HCT116 (cell line): ENCODE data around the gene ACP7. TPM values are rescaled to one million over a fixed set of nuclear protein-coding genes. Genes with fewer than 3 reads are reported as not detected.

Experiments used
- ATAC-seq: fragments of 200-7000 bp; cut with Tn5 transposase; 2 replicates; pipeline ENCODE4 v1.9.1; 2020; ENCODE audit warnings: mild to moderate bottlenecking, moderate library complexity
- BruUV-seq: library from RNA; stranded (reverse); fragments of 400-500 nt; replicated peaks from 2 replicates; lab custom pipeline; 2021; lab: Mats Ljungman, UMichigan
- CTCF ChIA-PET: fragments of 300-600 bp; sonication (Branson Sonifier 250); formaldehyde crosslinking; loops from one replicate; lab custom pipeline; 2021; ENCODE audit warnings: antibody characterized with exemption; lab: Charles Lee
- POLR2A ChIA-PET: fragments of 300-600, 350-600 bp; sonication (Branson Sonifier 250); formaldehyde crosslinking; loops from one replicate; lab custom pipeline; 2021; ENCODE audit warnings: antibody characterized with exemption; lab: Charles Lee
- RAD21 ChIA-PET, 2 experiments: fragments of 300-600 bp; sonication (Branson Sonifier 250); formaldehyde crosslinking; loops; one replicate each; lab custom pipeline; 2023; ENCODE audit warnings: low total read pairs in 2 of 2; ENCODE audit not compliant: uncharacterized antibody in 2 of 2, unreplicated experiment in 2 of 2, low non-redundant PET in 1 of 2; lab: Charles Lee
- DNase-seq: peaks from one replicate; pipeline ENCODE4 v3.0.0-alpha.2; 2010; ENCODE audit warnings: low read depth, low spot score
- H2AFZ ChIP-seq: fragments of 200-600 bp; shearing (Covaris generic), sonication (generic); 2 replicates; pipeline ENCODE4 v1.6.1; 2017; ENCODE audit warnings: low read depth, mixed run types, mixed read lengths, antibody characterized with exemption, low read length; ENCODE audit not compliant: poor library complexity, severe bottlenecking
- H3K27ac ChIP-seq: 2 replicates; pipeline ENCODE4 v1.5.1; 2012; ENCODE audit warnings: low read depth, low read length
- H3K27me3 ChIP-seq: fragments of 200-600 bp; sonication (generic); 2 replicates; pipeline ENCODE4 v1.6.1; 2016; ENCODE audit warnings: mixed run types, low read length, mixed read lengths; ENCODE audit not compliant: insufficient read depth
- H3K36me3 ChIP-seq, 2 experiments: fragments of 200-500 bp in 1 of 2; fragments of 200-600 bp in 1 of 2; sonication (Bioruptor generic) in 1 of 2; sonication (generic) in 1 of 2; 2 replicates each; pipeline versions ENCODE4 v1.5.1 to v1.6.1; 2014 to 2016; ENCODE audit warnings: low read length in 2 of 2, inconsistent platforms in 1 of 2, mixed read lengths in 1 of 2, mixed run types in 1 of 2; ENCODE audit not compliant: insufficient read depth in 2 of 2, control insufficient read depth in 1 of 2
- H3K4me1 ChIP-seq, 2 experiments: fragments of 200-600 bp in 1 of 2; sonication (generic) in 1 of 2; 2 replicates each; pipeline versions ENCODE4 v1.5.1 to v1.6.1; 2012 to 2017; ENCODE audit warnings: low read length in 2 of 2, inconsistent platforms in 1 of 2, mild to moderate bottlenecking in 1 of 2, mixed read lengths in 1 of 2, mixed run types in 1 of 2, moderate library complexity in 1 of 2; ENCODE audit not compliant: insufficient read depth in 2 of 2, control insufficient read depth in 1 of 2
- H3K4me2 ChIP-seq: fragments of 200-600 bp; sonication (generic); 2 replicates; pipeline ENCODE4 v1.6.1; 2017; ENCODE audit warnings: mixed run types, low read length, mixed read lengths
- H3K4me3 ChIP-seq, 2 experiments: fragments of 200-600 bp in 1 of 2; sonication (generic) in 1 of 2; replicated peaks in 1 of 2; 2 replicates each; pipeline ENCODE4 v1.5.1; 2011 to 2016; ENCODE audit warnings: low read length in 2 of 2, control low read depth in 1 of 2, low read depth in 1 of 2, mild to moderate bottlenecking in 1 of 2, mixed read lengths in 1 of 2, mixed run types in 1 of 2
- H3K79me2 ChIP-seq: fragments of 200-600 bp; sonication (generic); 2 replicates; pipeline ENCODE4 v1.6.1; 2017; ENCODE audit warnings: mild to moderate bottlenecking, mixed run types, low read length, moderate library complexity, mixed read lengths; ENCODE audit not compliant: insufficient read depth
- H3K9ac ChIP-seq: fragments of 200-600 bp; sonication (generic); 2 replicates; pipeline ENCODE4 v1.6.1; 2016; ENCODE audit warnings: low read length, mixed read lengths
- H3K9me2 ChIP-seq: fragments of 200-600 bp; sonication (generic), shearing (Covaris generic); 2 replicates; pipeline ENCODE4 v1.6.1; 2017; ENCODE audit warnings: mixed run types, mild to moderate bottlenecking, moderate library complexity; ENCODE audit not compliant: insufficient read depth
- H3K9me3 ChIP-seq, 2 experiments: fragments of 200-500 bp in 1 of 2; fragments of 200-600 bp in 1 of 2; sonication (Bioruptor generic) in 1 of 2; sonication (generic) in 1 of 2; 2 replicates each; pipeline ENCODE4 v1.6.1; 2014 to 2017; ENCODE audit warnings: low read length in 2 of 2, mixed read lengths in 2 of 2, inconsistent platforms in 1 of 2, low read depth in 1 of 2, mild to moderate bottlenecking in 1 of 2, mixed run types in 1 of 2, moderate library complexity in 1 of 2; ENCODE audit not compliant: control insufficient read depth in 1 of 2, insufficient read depth in 1 of 2
- H4K20me1 ChIP-seq: fragments of 200-600 bp; sonication (generic), shearing (Covaris generic); 2 replicates; pipeline ENCODE4 v1.6.1; 2017; ENCODE audit warnings: mixed run types, mild to moderate bottlenecking, moderate library complexity; ENCODE audit not compliant: insufficient read depth
- CEBPB ChIP-seq: IDR thresholded peaks from 2 replicates; pipeline ENCODE4 v1.6.1; 2012; ENCODE audit warnings: low read depth
- EGR1 ChIP-seq: IDR thresholded peaks from 2 replicates; pipeline ENCODE4 v1.6.1; 2012; ENCODE audit warnings: low read depth
- ELF1 ChIP-seq: IDR thresholded peaks from 2 replicates; pipeline ENCODE4 v1.6.1; 2012; ENCODE audit warnings: low read depth, borderline replicate concordance
- EZH2 ChIP-seq: fragments of 200-600 bp; sonication (generic); IDR thresholded peaks from 2 replicates; pipeline ENCODE4 v1.6.1; 2017; ENCODE audit warnings: antibody characterized with exemption, mixed run types
- EZH2phosphoT487 ChIP-seq: fragments of 200-600 bp; IDR thresholded peaks from 2 replicates; pipeline ENCODE4 v1.6.1; 2018; ENCODE audit warnings: antibody characterized with exemption, borderline replicate concordance
- FOSL1 ChIP-seq: IDR thresholded peaks from 2 replicates; pipeline ENCODE4 v1.6.1; 2012; ENCODE audit warnings: low read depth
- POLR2A ChIP-seq: IDR thresholded peaks from 2 replicates; pipeline ENCODE4 v1.7.0; 2011; ENCODE audit warnings: borderline replicate concordance; ENCODE audit not compliant: insufficient read depth, insufficient read length; ENCODE audit errors: extremely low read depth
- POLR2AphosphoS5 ChIP-seq: IDR thresholded peaks from 2 replicates; pipeline ENCODE4 v1.6.1; 2011; ENCODE audit warnings: mild to moderate bottlenecking, low read depth, low read length, moderate library complexity
- RAD21 ChIP-seq: IDR thresholded peaks from 2 replicates; pipeline ENCODE4 v1.6.1; 2012; ENCODE audit warnings: low read depth, mild to moderate bottlenecking
- SIN3A ChIP-seq: IDR thresholded peaks from 2 replicates; pipeline ENCODE4 v1.6.1; 2012; ENCODE audit warnings: low read depth
- SP1 ChIP-seq: IDR thresholded peaks from 2 replicates; pipeline ENCODE4 v1.6.1; 2012; ENCODE audit warnings: low read depth
- SRF ChIP-seq: IDR thresholded peaks from 2 replicates; pipeline ENCODE4 v1.6.1; 2012; ENCODE audit warnings: low read depth
- TCF7L2 ChIP-seq: IDR thresholded peaks from 2 replicates; pipeline ENCODE4 v1.7.0; 2011; ENCODE audit warnings: borderline replicate concordance, inconsistent platforms; ENCODE audit not compliant: insufficient read depth, insufficient read length; ENCODE audit errors: extremely low read depth
- YY1 ChIP-seq: IDR thresholded peaks from 2 replicates; pipeline ENCODE4 v1.6.1; 2011; ENCODE audit warnings: low read length, low read depth, moderate library complexity, mild to moderate bottlenecking; ENCODE audit not compliant: insufficient replicate concordance; ENCODE audit errors: extremely low read depth
- ZFX ChIP-seq: fragments of 450-650 bp; IDR thresholded peaks from 2 replicates; pipeline ENCODE4 v1.6.1; 2017
- ZNF274 ChIP-seq: fragments of 200-500 bp; sonication (Bioruptor generic); IDR thresholded peaks from 2 replicates; pipeline ENCODE4 v1.6.1; 2014; ENCODE audit warnings: mild to moderate bottlenecking, low read depth, low read length, inconsistent platforms
- intact Hi-C: fragments of 100-400 bp; cut with micrococcal nuclease; formaldehyde crosslinking; loops from 2 replicates; pipeline ENCODE4 v1.10.0; 2022
- total RNA-seq: library from RNA; stranded (reverse); gene quantifications from one replicate; pipeline ENCODE4 v1.2.1, GENCODE V29; 2021; ENCODE audit not compliant: unreplicated experiment
- TF ChIP-seq, protein P1 (sequence below): IDR thresholded peaks from 2 replicates; pipeline ENCODE4 v1.6.1; 2012
- TF ChIP-seq, protein P2 (sequence below), 3 experiments: fragments of 200-600 bp in 1 of 3; sonication (generic) in 1 of 3; IDR thresholded peaks in 2 of 3; conservative IDR thresholded peaks in 1 of 3; 2 replicates each; pipeline ENCODE4 v1.5.1; 2012 to 2017; ENCODE audit warnings: low read depth in 2 of 3, low read length in 2 of 3, antibody characterized with exemption in 1 of 3, borderline replicate concordance in 1 of 3, control low read depth in 1 of 3, mild to moderate bottlenecking in 1 of 3, mixed read lengths in 1 of 3, mixed run types in 1 of 3, moderate library complexity in 1 of 3; ENCODE audit not compliant: insufficient read depth in 1 of 3
- TF ChIP-seq, protein P3 (sequence below): IDR thresholded peaks from 2 replicates; pipeline ENCODE4 v1.6.1; 2011; ENCODE audit warnings: mild to moderate bottlenecking, low read length, moderate library complexity; ENCODE audit not compliant: insufficient replicate concordance; ENCODE audit errors: extremely low read depth

The ACP7 gene
- total RNA-seq, 1 experiment from 2014 or later = 4.7 TPM

DNA sequence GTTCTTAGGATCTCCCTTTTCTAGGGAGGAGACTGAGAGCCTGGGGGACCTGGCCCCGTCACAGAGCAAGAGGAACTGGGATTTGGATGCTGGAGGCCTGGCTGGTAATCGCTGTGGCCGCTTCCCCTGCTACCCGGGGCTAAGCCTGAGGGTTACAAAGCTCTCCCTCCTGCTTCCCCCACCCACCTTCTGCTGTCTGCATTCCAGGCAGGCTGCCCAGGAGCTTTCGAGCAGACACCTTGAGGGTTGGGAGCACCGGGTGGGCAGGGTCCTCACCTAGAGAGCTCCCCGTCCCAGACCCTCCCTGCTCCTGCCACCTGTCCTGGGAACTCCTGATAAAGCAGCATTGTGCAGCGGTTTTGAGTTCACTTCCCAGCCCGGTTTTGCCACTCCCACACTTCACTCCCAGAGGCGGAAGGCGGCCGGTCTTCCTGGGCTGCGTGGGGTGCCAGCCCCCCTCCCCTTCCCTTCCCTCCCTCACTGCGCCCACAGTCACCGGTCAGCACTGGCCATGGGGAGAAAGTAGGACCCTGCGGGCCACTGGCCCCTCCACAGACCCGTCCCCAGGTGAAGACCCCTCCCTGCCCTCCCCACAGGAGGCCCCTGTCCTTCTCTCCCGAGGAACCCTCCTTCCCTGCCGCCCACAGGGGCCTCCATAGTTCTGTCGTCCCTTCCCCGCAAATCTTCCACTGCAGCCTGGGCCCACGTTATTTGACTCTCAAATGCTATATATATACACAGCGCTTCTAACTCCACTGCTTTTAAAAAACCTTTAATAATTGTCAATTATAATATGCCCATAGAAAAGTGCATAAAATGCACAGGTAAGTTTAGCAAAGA, 49.5 kb downstream of the ACP7 start:
- no peaks in the 10 kb centered on the region for H3K27me3 ChIP-seq
- no peaks in the 10 kb centered on the region for H4K20me1 ChIP-seq
- no peak for ATAC-seq
- intact Hi-C loops = no loop called here
- no peak overlapping the region for H3K9ac ChIP-seq
- no peak overlapping the region for H2AFZ ChIP-seq
- H3K9me2 ChIP-seq = no peaks in the 10 kb centered on the region
- ChIA-PET CTCF (interaction anchor here (1.0 kb wide), 1 partner anchor 21 kb away, joined by 5 read pairs; no protein-coding TSS in a partner anchor), POLR2A (interaction anchor here (1.1 kb wide), 1 partner anchor 20 kb away, joined by 4 read pairs; no protein-coding TSS in a partner anchor), RAD21 (no interaction called here)
- no peak overlapping the region for H3K4me2 ChIP-seq
- no peak for DNase-seq
- H3K4me3 ChIP-seq = no peak overlapping the region
- H3K27ac ChIP-seq = no peak overlapping the region
- no peaks in the 10 kb centered on the region for H3K9me3 ChIP-seq
- no peaks in the 10 kb centered on the region for H3K36me3 ChIP-seq
- peaks cover 11 to 20% of the 10 kb centered on the region in 2 experiments for H3K4me1 ChIP-seq
- H3K79me2 ChIP-seq = peaks cover 96% of the 10 kb centered on the region
- BruUV-seq = no TSS peak
- TF ChIP-seq SIN3A = no peak
- no peak for TF ChIP-seq TCF7L2
- no peak for TF ChIP-seq FOSL1
- TF ChIP-seq EGR1 = no peak
- no peak for TF ChIP-seq CEBPB
- TF ChIP-seq, protein P1, sequence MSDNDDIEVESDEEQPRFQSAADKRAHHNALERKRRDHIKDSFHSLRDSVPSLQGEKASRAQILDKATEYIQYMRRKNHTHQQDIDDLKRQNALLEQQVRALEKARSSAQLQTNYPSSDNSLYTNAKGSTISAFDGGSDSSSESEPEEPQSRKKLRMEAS = no peak
- no peak for TF ChIP-seq EZH2
- TF ChIP-seq YY1 = no peak
- TF ChIP-seq, protein P2, sequence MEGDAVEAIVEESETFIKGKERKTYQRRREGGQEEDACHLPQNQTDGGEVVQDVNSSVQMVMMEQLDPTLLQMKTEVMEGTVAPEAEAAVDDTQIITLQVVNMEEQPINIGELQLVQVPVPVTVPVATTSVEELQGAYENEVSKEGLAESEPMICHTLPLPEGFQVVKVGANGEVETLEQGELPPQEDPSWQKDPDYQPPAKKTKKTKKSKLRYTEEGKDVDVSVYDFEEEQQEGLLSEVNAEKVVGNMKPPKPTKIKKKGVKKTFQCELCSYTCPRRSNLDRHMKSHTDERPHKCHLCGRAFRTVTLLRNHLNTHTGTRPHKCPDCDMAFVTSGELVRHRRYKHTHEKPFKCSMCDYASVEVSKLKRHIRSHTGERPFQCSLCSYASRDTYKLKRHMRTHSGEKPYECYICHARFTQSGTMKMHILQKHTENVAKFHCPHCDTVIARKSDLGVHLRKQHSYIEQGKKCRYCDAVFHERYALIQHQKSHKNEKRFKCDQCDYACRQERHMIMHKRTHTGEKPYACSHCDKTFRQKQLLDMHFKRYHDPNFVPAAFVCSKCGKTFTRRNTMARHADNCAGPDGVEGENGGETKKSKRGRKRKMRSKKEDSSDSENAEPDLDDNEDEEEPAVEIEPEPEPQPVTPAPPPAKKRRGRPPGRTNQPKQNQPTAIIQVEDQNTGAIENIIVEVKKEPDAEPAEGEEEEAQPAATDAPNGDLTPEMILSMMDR (IDR thresholded peaks at IDR 0.05 in 2 of 3, conservative IDR thresholded peaks at IDR 0.05 in 1 of 3; ENCODE audit: borderline replicate concordance in 1 of 3, insufficient read depth in 1 of 3, low read depth in 2 of 3, low read length in 2 of 3) = no peak
- TF ChIP-seq EZH2phosphoT487 = no peak
- no peak for TF ChIP-seq POLR2AphosphoS5
- TF ChIP-seq SP1 = no peak
- no peak for TF ChIP-seq RAD21
- TF ChIP-seq POLR2A = no peak
- no peak for TF ChIP-seq ZFX
- TF ChIP-seq SRF = no peak
- TF ChIP-seq, protein P3, sequence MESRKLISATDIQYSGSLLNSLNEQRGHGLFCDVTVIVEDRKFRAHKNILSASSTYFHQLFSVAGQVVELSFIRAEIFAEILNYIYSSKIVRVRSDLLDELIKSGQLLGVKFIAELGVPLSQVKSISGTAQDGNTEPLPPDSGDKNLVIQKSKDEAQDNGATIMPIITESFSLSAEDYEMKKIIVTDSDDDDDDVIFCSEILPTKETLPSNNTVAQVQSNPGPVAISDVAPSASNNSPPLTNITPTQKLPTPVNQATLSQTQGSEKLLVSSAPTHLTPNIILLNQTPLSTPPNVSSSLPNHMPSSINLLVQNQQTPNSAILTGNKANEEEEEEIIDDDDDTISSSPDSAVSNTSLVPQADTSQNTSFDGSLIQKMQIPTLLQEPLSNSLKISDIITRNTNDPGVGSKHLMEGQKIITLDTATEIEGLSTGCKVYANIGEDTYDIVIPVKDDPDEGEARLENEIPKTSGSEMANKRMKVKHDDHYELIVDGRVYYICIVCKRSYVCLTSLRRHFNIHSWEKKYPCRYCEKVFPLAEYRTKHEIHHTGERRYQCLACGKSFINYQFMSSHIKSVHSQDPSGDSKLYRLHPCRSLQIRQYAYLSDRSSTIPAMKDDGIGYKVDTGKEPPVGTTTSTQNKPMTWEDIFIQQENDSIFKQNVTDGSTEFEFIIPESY = no peak
- TF ChIP-seq ELF1 = no peak
- TF ChIP-seq ZNF274 = no peak
